ENCODE measurements around the gene SMTNL2.
A peak's percentile ranks its signal among the peaks of the same experiment; 100 is the strongest.
"Not testable (repeated sequence)": the region's sequence is repeated elsewhere in the genome, so short reads cannot be mapped to it uniquely, and the experiment has no call there.

SMTNL2 gene

DNA sequence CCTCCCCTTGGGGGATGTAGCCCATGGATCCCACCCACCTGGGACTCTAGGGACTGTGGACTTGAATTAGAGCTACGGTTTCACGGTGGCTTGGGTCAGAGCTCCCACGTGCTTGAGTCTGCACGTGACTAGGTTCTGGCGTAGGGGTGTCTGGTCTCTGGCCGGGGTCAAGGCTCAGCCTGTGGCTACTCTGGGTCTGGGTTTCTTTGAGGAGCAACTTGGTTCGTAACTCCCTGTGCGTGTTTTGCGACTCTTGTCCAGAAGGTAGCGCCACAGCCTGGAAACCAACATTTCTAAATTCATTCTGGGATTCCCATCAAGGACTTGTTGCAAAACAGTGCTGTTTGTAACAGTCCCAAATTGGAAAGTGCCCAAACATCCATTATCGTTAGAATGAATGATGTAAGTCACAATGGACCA, 23.5 kb upstream of the SMTNL2 start:
- no peak for DNase-seq

DNA sequence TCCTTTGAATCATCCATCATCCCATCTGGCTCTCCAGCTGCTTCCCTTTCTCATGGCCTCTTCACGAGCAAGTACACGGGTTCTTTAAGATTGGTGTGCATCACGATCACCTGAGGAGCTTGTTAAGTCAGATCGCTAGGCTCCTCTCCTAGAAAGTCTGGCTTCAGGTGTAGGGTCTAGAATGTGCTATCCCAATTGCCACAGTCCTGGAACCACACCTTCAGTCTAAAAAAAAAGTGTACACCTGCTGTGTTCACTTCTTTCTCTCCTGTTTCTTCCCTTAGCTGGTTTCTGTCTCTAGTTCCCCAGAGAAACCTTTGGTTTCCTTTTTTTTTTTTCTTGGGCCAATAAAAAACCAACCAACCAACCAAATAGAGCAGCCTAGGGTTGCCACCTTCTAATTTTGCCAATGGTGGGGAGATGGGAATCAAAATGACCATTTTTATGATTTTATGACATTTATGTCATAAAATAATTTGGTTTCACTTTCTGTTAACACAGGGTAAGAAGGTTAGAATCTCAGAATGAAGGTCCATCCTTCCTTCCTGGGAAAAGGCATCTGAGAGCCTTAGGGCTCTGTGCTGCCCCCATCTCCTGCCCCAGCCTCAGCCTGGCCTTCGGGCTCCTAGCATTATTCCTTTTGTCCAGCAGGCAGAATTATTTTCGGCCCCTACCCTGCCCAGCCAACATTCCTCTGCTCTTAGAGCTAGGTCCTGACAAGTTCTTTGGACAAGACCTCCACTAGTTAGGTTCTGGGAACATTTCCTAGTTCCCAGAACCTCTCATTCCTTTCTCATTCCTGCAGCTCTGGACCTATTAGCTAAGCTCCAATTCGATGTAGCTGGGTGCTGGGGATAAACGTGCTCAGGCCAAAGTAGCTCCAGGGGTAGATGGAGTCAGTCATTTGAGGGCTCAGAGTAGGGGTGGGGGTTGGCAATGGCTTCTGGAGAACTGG, 22.0 kb upstream of the SMTNL2 start:
- DNase-seq, result no peak

DNA sequence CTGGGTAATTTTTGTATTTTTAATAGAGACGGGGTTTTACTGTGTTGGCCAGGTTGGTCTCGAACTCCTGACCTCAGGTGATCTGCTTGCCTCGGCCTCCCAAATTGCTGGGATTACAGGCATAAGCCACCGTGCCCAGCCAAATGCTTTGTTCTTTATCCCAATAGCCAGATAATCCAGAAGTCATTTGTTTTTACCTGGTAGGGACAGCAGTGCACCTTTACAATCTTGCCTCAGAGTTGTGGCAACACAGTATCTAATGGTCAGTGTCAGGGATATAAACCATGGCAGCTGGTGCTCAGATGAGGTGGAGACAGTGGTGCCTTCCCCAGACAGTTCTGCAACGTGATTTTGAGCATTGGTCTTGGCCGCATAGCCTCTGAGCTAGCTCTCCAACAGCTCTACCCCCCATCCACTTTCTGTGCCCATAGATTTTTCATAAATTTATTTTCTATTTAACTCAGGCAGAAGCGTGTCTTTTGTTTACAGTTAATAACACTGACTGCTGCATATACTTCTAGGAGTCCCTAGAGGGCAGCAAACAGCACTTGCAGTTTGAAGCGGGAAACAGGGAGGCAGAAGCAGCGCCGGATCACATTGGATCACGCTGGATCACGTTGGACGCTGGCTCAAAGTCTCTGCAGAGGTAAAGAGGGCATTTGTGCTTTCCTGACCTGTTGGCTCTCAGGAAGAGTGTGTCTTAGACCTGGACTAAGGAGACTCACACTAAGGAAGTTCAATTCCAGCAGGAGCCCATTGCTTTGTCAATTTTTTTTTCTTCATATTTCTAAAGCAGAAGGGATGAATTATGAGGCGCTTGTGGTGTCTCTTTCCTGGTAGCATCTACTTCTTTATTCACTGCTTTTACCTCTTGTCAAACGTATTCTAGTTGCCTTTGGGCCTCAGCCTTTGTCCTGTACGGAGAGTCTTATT, 18.9 kb upstream of the SMTNL2 start:
- peak; percentile 82 for DNase-seq

DNA sequence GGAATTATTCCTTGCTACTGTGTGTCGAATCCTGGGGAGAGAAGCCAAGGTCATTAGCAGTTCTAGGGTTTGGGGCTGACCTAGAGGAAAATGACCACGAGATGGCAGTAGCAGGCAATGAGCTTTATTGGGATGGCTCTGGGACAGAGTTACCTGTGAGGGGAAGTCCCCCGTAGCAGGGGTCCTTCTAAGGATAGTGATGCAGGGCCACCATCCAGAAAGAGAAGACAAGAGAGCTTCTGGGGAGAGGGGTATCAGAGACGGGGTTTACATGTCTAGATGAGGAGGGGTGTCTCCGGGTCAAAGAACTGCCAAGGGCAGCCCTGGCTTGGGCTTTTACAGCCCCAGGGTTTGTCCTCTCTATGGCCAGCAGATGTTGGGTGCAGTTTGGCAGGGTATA, 17.5 kb upstream of the SMTNL2 start:
- peak; percentile 76 for DNase-seq

DNA sequence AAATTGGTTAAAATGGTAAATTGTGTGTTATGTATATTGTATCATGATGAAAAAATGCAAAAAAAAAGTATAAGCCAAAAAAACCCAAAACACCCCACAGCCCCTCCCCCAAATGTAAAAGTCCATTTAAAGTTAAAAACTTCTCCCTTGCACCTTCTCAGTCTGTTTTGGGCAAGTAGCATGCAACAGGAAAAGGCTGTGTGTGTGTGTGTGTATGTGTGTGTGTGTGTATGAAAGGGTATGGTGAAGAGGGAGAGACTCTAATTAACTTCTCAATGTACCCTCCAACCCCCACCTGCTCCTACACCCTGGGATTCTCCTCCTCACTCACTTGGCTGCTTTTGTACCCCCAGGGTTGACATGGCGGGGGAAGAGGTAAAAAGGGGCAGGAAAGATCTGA, 14.7 kb upstream of the SMTNL2 start:
- no peak for DNase-seq

DNA sequence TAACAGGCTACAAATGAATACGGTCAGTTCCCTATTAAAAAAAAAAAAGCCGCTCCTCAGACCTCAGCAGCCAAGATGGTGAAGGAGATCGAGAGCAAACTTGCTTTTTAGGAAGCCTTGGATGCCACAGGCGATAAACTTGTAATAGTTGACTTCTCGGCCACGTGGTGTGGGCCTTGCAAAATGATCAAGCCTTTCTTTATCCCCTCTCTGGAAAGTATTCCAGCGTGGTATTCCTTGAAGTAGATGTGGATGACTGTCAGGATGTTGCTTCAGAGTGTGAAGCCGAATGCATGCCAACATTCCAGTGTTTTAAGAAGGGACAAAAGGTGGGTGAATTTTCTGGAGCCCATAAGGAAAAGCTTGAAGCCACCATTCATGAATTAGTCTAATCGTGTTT, 12.2 kb upstream of the SMTNL2 start:
- DNase-seq, result no peak

DNA sequence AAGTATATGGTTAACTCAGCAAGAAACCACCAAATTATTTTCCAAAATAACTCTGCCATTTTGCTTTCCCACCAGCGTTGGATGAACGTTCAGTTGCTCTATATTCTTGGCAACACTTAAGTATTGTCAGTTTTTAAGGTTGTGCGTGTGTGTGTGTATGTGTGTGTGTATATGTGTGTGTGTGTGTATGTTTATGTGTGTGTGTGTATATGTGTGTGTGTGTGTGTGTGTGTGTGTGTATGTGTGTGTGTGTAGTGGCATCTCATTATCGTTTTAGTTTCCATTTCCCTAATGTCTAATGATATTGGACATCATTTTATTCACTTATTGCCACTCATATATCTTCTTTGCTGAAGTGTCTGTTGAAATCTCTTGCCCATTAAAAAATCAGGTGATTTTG, 11.2 kb upstream of the SMTNL2 start:
- no peak for DNase-seq

DNA sequence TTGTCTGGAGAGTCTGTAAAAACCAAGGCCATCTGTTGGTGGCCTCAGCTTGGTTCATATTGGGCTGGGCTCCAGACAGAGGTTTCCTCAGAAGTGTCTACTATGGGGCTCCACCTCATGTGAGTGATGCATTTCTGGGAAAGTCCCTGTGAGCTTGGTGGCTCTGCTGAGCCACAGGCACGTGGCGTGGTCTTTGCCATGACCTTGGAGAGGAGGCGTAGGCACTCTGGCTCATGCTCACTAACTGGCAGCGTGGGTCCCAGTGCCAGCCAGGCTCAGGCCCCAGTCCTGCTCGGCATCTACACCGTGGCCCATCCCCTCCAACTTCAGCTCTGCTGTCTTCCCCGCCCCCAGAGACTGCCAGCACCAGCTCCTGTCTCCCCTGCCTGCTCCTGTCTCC, 10.7 kb upstream of the SMTNL2 start:
- no peak for DNase-seq

DNA sequence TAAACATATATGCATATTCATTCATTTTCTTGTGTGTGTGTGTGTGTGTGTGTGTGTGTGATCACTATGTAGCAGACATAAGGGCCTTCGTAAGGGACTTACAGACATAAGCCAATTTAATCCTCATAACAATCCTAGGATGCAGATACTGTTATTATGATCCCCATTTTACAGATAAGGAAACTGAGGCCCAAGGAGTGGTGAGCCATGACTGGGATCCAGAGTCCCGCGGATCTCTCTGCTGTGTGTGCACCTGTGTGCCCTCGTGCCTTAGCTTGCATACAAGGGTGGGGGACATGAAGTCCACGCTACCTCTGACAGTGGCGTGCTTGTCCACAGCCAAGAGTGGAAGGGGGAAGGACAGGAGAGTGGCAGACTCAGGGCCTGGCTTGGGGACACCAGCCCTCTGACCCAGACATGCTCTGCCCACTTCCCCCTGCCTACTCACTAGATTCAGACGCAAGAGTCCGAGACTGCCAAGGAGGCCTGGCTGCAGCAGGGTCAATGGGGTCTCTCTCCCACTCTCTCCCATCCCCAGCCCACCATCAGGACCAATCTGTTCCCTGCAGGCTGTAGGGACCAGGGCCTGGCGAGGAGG, 9.8 kb upstream of the SMTNL2 start:
- DNase-seq, result no peak

DNA sequence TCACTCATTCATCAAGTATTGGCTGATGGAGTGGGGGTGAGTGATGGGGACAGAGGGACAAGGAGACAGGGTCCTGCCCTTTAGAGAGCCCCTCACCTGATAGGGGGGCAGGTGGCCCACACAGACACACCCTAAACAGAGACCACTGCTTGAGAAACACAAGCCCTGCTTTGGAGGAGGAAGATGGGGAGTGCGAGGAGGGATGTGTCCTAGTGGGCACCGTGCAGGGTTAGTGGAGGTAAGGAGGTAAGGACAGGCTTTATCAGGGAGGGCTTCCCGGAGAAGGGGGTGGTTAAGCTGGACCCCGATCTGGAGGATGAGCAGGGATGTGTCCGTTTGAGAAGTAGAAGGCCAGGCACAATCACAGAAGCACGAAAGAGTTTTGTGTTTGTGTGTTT, 8.2 kb upstream of the SMTNL2 start:
- DNase-seq, result no peak

DNA sequence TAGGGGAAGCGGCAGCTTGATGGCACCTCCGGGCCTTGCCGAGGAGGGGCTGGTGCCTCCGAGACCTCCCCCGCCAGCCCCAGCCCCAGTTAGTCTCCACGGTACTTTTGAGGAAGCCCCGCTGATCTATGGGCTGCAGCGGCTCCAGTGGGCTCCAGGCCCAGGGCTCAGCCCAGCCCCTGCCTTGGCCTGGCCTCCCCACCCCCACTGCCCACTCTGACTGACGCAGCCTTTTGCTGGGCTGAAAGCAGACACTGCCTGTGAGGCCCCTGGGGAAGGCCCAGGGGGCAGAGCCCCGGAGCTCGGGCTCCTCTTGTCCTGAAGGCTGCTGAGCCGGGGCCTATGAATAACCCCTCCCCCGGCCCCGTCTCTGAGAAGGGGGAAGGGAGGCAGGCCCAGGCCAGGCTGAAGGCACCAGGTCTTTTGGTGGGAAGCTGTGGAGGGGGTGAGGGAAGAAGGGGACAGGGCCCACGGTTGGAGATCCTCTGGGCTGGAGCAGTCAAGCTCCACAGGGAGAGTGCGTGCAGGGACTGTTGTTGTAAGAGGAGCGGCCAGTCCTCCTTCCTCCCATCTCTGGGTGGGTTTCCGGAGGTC, 7.5 kb upstream of the SMTNL2 start:
- DNase-seq, result no peak

DNA sequence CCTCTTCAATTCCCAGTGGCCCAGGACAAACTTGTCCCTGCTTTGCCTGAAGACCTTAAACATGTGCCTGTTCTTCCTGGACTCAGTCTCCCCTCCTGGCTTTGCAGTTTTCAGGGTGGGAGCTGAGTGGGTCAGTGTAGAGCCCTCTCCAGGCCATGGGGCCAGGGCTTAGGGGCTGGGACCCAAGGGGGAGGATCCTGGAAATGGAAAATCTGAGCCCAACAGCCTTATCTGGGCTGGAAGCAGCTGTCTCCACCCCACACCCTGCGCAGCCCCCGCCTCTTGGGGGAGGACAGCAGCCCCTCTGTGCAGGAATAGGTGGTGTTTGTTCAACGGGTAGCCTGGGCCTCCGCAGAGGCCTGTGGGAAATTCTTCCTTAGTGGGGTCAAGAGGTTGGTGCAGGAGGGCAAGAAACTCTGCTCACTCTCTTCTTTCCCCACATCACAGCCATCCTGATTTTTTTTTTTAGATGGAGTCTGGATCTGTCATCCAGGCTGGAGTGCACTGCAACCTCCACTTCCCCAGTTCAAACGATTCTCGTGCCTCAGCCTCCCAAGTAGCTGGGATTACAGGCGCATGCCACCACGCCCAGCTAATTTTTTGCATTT, 6.8 kb upstream of the SMTNL2 start:
- no peak for DNase-seq

DNA sequence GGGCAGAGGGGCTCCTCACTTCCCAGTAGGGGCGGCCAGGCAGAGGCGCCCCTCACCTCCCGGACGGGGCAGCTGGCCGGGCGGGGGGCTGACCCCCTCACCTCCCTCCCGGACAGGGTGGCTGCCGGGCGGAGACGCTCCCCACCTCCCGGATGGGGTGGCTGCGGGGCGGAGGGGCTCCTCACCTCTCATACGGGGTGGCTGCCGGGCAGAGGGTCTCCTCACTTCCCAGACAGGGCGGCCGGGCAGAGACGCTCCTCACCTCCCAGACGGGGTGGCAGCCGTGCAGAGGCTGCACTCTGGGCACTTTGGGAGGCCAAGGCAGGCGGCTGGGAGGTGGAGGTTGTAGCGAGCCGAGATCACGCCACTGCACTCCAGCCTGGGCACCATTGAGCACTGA, 6.0 kb upstream of the SMTNL2 start:
- not testable (repeated sequence) for DNase-seq

DNA sequence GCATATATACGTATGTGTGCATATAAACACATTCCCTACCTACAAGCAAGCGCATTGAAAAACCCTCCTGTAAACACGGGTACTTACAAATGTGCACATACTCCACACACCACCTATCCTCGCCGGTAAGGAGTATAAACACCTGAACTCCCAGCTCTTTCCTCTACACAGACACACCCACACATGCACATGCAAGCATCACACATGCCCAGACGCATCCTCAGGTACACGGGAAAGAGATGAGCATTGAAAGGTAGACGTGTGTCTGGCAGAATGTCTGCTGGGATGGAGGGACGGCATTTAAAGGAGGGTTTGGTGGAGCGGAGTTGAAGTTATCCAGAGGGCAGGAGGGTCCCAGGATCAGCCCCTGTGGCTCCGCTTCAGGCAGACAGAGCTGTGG, 4.7 kb upstream of the SMTNL2 start:
- no peak for DNase-seq

DNA sequence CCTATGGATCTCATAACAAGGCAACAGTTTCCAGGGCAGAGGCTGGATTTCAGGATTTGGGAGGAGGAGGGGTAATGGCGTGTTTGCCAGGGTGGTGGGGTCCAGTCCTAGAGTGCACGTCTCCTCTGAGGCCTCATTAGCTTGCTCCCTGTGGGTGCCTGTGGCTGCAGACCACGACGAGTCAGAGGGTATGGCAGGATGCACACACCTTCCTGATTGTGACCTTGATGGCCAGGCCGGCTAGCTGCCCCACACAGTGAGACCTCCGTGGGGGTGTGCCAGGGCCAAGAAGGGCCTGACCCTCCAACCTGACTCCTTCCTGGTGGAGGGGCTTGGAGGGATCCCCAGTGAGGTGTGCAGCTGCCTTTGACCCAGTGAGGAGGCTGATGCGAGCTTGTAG, 4.0 kb upstream of the SMTNL2 start:
- no peak for DNase-seq

DNA sequence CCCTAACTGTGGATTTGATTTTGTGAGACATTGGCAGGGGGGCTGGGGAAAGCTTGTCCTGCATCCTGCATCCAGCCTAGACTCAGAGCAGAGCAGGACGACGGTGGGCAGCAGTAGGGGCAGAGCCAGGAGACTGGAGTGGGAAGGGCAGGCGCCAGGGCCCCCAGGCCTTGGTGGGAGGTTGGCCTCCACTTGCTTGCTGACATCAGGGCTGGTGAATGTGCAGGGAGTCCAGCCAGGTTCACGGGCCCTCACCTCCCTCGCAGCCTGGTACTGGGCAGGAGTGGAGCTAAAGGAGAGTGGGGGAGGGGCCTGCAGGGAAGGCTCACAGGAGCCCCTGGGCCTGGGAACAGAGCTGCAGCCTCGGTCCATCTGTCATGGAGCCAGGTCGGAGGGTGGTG, 2.2 kb upstream of the SMTNL2 start:
- DNase-seq, result no peak

DNA sequence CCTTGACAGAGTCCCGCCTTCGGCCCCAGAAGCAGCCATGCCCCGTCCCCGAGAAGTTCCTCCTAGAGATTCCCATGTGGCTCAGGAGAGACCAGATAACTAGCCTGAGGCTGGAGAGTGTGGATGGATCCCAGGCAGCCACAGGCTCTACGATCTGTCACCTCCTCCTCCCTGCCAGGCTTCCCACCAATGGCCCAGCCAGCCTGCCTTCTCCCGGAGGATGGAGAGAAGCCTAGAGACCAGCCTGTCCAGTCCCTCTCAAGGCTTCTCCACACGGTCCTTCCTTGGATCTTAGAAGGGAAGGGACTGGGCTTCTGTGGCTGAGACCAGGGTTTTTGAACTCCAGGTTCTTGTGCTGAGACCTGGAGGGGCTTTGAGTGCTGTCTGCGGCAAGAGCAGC, 1.6 kb upstream of the SMTNL2 start:
- no peak for DNase-seq

DNA sequence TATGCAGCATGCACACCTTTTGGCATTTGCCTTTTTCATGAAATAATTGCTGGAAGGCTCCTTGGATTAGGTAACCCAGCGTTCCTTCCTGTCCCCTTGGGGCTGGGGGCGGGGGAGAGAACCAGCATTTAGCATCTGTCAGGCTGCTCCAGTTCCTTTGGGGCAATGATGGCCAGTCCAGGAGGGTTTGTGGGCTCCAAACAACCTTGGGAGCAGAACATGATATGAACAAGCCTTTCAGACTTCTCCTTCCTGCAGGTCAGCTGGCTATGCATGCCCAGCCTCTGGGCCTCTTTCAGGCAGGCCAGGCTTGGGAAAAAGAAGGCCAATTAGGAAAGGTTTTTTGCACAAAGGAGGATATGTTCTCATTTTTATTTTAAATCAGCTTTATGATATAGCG, 1.1 kb upstream of the SMTNL2 start:
- no peak for DNase-seq

DNA sequence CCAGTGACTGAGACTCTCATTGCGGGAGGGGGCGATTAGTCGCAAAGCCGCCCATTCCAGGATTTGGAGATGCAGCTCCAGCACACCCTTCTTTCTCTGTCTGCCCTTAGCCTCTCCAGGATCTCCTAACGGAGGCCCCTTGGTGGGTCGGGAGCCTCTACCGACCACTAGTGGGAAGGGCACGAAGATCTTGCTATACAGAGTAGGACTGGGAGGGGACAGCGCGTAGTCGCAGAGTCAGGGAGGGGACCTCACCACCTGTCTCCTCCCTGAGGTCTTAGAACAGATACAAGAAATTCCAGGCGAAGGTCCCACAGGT, 588 bp upstream of the SMTNL2 start:
- DNase-seq, result no peak

DNA sequence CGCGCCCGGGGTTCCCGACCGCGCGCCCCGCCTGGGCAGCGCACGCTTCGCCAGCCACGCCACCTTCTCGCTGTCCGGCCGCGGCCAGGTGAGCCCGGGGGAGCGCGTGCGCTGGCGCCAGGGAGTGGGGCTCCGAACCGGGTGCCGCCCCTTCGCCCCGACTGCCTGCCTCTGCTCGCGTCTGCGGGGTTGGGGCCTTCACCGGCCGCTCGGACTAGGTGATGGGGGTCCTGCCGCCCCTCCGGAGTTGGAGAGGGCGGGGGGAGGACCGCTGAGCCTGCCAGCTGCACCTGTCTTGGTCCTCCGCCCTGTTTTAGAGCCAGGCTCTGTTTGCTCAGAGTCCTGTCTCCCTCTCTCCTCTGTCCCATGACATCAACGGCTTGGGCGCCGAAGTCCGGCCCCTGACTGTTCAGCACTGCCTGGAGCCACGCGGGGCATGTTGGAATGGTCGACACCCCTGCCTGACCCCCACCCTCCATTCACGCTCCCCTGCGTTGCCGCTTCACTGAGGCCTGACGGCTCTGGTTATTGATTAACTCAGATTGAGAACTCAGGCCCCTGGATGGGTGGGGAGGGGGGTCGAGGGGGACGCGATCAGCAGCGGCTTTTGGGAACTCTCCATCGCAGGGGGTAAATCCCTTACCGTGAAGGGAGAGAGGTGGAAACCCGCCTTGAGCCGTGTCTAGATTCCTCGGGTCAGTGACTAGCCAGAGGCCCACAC, 748 bp downstream of the SMTNL2 start:
- DNase-seq, result no peak

DNA sequence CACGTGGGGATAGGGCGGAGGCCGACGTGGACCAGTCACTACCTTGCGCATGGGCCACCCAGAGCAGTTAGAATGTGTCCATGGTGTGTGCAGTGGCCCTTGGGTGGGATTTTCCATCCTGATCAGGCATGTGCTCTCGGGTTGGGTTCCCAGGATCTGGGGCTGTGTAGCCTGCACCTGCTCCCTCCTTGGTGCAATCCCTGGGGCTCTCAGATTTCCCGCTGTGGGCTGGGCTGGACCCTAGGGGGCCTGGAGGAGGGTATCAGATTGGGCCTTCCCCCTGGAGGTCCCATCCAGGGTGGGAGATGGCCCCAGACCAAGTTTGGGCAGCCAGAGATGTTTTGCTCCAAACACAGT, 1.3 kb downstream of the SMTNL2 start:
- DNase-seq, result no peak

DNA sequence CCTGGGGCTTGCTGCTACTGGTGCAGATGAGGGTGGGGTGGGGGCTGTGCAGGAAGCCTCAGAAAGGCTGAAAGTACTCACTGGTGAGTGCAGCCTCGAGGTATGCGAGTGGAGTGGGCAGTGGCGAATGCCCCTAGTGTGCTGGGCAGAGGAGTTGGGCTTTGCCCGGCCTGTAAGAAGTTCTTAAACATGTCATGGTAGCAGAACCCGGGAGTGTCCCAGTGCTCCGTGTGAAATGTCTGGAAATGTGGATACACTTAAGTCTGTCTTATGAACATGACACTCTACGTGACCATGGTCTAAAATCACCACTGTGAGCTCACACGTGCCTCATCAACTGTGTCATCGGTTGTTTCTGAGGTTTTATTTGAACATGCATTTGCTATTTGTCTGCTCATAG, 1.7 kb downstream of the SMTNL2 start:
- no peak for DNase-seq
